Suprapubic skin (tissue), 4 donors: ENCODE data around the gene CA9. TPM values are rescaled to one million over a fixed set of nuclear protein-coding genes. Genes with fewer than 3 reads are reported as not detected.
A peak's percentile ranks its signal among the peaks of the same experiment; 100 is the strongest.
"Not testable (repeated sequence)": the region's sequence is repeated elsewhere in the genome, so short reads cannot be mapped to it uniquely, and the experiment has no call there.

ENCODE experiments used
- DNase-seq, 2 donors: peaks; one replicate each; pipeline ENCODE4 v3.0.0-alpha.2; 2019; ENCODE audit warnings: low spot score in 2 of 2
- H3K27ac ChIP-seq: fragments of 200-600 bp; sonication (generic); one replicate; pipeline ENCODE4 v1.5.1; 2019
- H3K27me3 ChIP-seq: fragments of 200-600 bp; sonication (generic); one replicate; pipeline ENCODE4 v1.5.1; 2019
- H3K36me3 ChIP-seq: fragments of 200-600 bp; sonication (generic); one replicate; pipeline ENCODE4 v1.5.1; 2019
- H3K4me1 ChIP-seq: fragments of 200-600 bp; sonication (generic); one replicate; pipeline ENCODE4 v1.5.1; 2019
- H3K4me3 ChIP-seq: fragments of 200-600 bp; sonication (generic); one replicate; pipeline ENCODE4 v1.5.1; 2019; ENCODE audit warnings: mild to moderate bottlenecking
- H3K9me3 ChIP-seq: fragments of 200-600 bp; sonication (generic); one replicate; pipeline ENCODE4 v1.5.1; 2019
- CTCF ChIP-seq, 2 donors: fragments of 200-600 bp in 1 of 2; fragments of 450-650 bp in 1 of 2; sonication (generic) in 1 of 2; IDR thresholded peaks; one replicate each; pipeline ENCODE4 v1.5.1; 2016 to 2019; ENCODE audit warnings: antibody characterized with exemption in 2 of 2, mild to moderate bottlenecking in 1 of 2, moderate library complexity in 1 of 2
- EP300 ChIP-seq: sonication (generic); formaldehyde crosslinking; IDR thresholded peaks from one replicate; pipeline ENCODE4 v1.6.1; 2017; ENCODE audit warnings: antibody characterized with exemption
- POLR2A ChIP-seq, 2 donors: fragments of 450-650 bp; IDR thresholded peaks; one replicate each; pipeline ENCODE4 v1.6.1; 2017; ENCODE audit warnings: antibody characterized with exemption in 2 of 2, mild to moderate bottlenecking in 2 of 2, moderate library complexity in 2 of 2
- POLR2AphosphoS5 ChIP-seq, 3 donors: sonication (generic); formaldehyde crosslinking; IDR thresholded peaks; one replicate each; pipeline ENCODE4 v1.6.1; 2017; ENCODE audit warnings: antibody characterized with exemption in 3 of 3
- WGBS: methylation state at CpG from one replicate; pipeline ENCODE4 v1.1.5; 2018; 5-methylcytosine and 5-hydroxymethylcytosine counted together
- total RNA-seq, 4 donors: library from RNA; depleted of rRNA; stranded (reverse); fragments of >200 nt; gene quantifications; one replicate each; pipeline ENCODE4 v1.1.0, GENCODE V29; 2016

Gene CA9
- total RNA-seq, 4 donors from 2014 or later: 2.1 to 5.7 (median 2.8) TPM; not detected in 1

GRCh38 chr9:35636135-35636876 lies 37.4 kb upstream of the CA9 start:
- H3K27ac ChIP-seq: no peak overlapping the region
- TF ChIP-seq CTCF (IDR thresholded peaks at IDR 0.05) (no peak), POLR2A (IDR thresholded peaks at IDR 0.05) (no peak), POLR2AphosphoS5 (IDR thresholded peaks at IDR 0.05) (no peak), EP300 (no peak)
- H3K4me3 ChIP-seq: no peak overlapping the region
- 85% methylated on average over 9 of the region's 9 CpGs for WGBS
- no peaks in the 10 kb centered on the region for H3K4me1 ChIP-seq
- no peaks in the 10 kb centered on the region for H3K36me3 ChIP-seq
- no peaks in the 10 kb centered on the region for H3K9me3 ChIP-seq
- no peak for DNase-seq
- no peaks in the 10 kb centered on the region for H3K27me3 ChIP-seq

GRCh38 chr9:35636877-35637246 lies 36.9 kb upstream of the CA9 start:
- not testable (repeated sequence) for H3K27me3 ChIP-seq, H3K4me3 ChIP-seq, H3K27ac ChIP-seq, H3K4me1 ChIP-seq, H3K9me3 ChIP-seq, DNase-seq, H3K36me3 ChIP-seq
- 97% methylated on average over 6 of the region's 6 CpGs for WGBS

- 96% methylated on average over 9 of the region's 9 CpGs for WGBS
- H3K36me3 ChIP-seq, H3K27me3 ChIP-seq, H3K4me1 ChIP-seq, H3K9me3 ChIP-seq, DNase-seq, H3K4me3 ChIP-seq, H3K27ac ChIP-seq: not testable (repeated sequence)
Observed at GRCh38 chr9:35637427-35637955, 36.2 kb upstream of the CA9 start.

GRCh38 chr9:35638751-35639150 lies 35.0 kb upstream of the CA9 start:
- not testable (repeated sequence) for H3K27ac ChIP-seq, H3K4me1 ChIP-seq, H3K4me3 ChIP-seq, H3K9me3 ChIP-seq, H3K27me3 ChIP-seq, H3K36me3 ChIP-seq
- 69% methylated on average over 7 of the region's 8 CpGs for WGBS
- DNase-seq: peak in 1 of 2 donors; percentile 33

GRCh38 chr9:35639225-35639624 lies 34.5 kb upstream of the CA9 start:
- not testable (repeated sequence) for H3K27me3 ChIP-seq, H3K4me1 ChIP-seq, DNase-seq, H3K27ac ChIP-seq, H3K4me3 ChIP-seq, H3K9me3 ChIP-seq, H3K36me3 ChIP-seq
- WGBS: 56% methylated on average over 1 of the region's 1 CpG

- Histone ChIP-seq H3K27ac (no peak overlapping the region), H3K27me3 (no peaks in the 10 kb centered on the region), H3K4me1 (peaks cover 1% of the 10 kb centered on the region), H3K36me3 (no peaks in the 10 kb centered on the region), H3K4me3 (no peak overlapping the region), H3K9me3 (no peaks in the 10 kb centered on the region)
- no peak for TF ChIP-seq POLR2A (IDR thresholded peaks at IDR 0.05)
- no peak for TF ChIP-seq POLR2AphosphoS5 (IDR thresholded peaks at IDR 0.05)
- TF ChIP-seq CTCF (IDR thresholded peaks at IDR 0.05): no peak
- TF ChIP-seq EP300: no peak
- 86% methylated on average over 1 of the region's 1 CpG for WGBS
- no peak for DNase-seq
Observed at GRCh38 chr9:35639631-35640030, 34.1 kb upstream of the CA9 start.

- H3K9me3 ChIP-seq, H3K4me1 ChIP-seq, H3K27me3 ChIP-seq, H3K4me3 ChIP-seq, H3K36me3 ChIP-seq, H3K27ac ChIP-seq: not testable (repeated sequence)
- DNase-seq: peak in 1 of 2 donors; percentile 25
- 96% methylated on average over 15 of the region's 15 CpGs for WGBS
Observed at GRCh38 chr9:35640431-35640830, 33.3 kb upstream of the CA9 start.

- peak in 1 of 2 donors; percentile 0 for DNase-seq
- H3K36me3 ChIP-seq, H3K27ac ChIP-seq, H3K27me3 ChIP-seq, H3K4me3 ChIP-seq, H3K9me3 ChIP-seq: not testable (repeated sequence)
- WGBS: 85% methylated on average over 3 of the region's 3 CpGs
- peaks cover 20% of the 10 kb centered on the region for H3K4me1 ChIP-seq
Observed at GRCh38 chr9:35641478-35641877, 32.2 kb upstream of the CA9 start.
